Left ventricle myocardium inferior (tissue), 1 donor: ENCODE measurements around the gene OR6J1. TPM values are rescaled to one million over a fixed set of nuclear protein-coding genes. Genes with fewer than 3 reads are reported as not detected.

Source experiments
- DNase-seq: peaks from one replicate; pipeline ENCODE4 v3.0.0-alpha.2; 2020
- H3K27ac ChIP-seq: fragments of 200-600 bp; replicated peaks from 2 replicates; pipeline ENCODE4 v1.8.0; 2021
- H3K27me3 ChIP-seq: fragments of 200-600 bp; 2 replicates; pipeline ENCODE4 v1.8.0; 2021; ENCODE audit warnings: low read depth
- H3K36me3 ChIP-seq: fragments of 200-600 bp; 2 replicates; pipeline ENCODE4 v1.8.0; 2021
- H3K4me1 ChIP-seq: fragments of 200-600 bp; 2 replicates; pipeline ENCODE4 v1.8.0; 2021
- H3K4me3 ChIP-seq: fragments of 200-600 bp; 2 replicates; pipeline ENCODE4 v1.8.0; 2021; ENCODE audit warnings: mild to moderate bottlenecking, moderate library complexity
- H3K9me3 ChIP-seq: fragments of 200-600 bp; replicated peaks from 2 replicates; pipeline ENCODE4 v1.8.0; 2021
- intact Hi-C: fragments of 100-400 bp; cut with micrococcal nuclease; formaldehyde crosslinking; loops from one replicate; pipeline ENCODE4 v1.11.0; 2022
- total RNA-seq: library from RNA; stranded (reverse); fragmentation: NEBNext Ultra II Directional; extraction: Animal tissue kit (Norgen Biotek cat#: 25700); gene quantifications from one replicate; pipeline ENCODE4 v1.2.1, GENCODE V29; 2021
- TF ChIP-seq, protein P1 (sequence below): fragments of 200-600 bp; IDR thresholded peaks from 2 replicates; pipeline ENCODE4 v1.8.0; 2021; ENCODE audit warnings: antibody characterized with exemption, mild to moderate bottlenecking, borderline replicate concordance
- donor health status: DM: no; HTN: yes; CAD: no; lungs with severe emphysema.

The OR6J1 gene
- total RNA-seq, 1 donor from 2014 or later = not detected

DNA sequence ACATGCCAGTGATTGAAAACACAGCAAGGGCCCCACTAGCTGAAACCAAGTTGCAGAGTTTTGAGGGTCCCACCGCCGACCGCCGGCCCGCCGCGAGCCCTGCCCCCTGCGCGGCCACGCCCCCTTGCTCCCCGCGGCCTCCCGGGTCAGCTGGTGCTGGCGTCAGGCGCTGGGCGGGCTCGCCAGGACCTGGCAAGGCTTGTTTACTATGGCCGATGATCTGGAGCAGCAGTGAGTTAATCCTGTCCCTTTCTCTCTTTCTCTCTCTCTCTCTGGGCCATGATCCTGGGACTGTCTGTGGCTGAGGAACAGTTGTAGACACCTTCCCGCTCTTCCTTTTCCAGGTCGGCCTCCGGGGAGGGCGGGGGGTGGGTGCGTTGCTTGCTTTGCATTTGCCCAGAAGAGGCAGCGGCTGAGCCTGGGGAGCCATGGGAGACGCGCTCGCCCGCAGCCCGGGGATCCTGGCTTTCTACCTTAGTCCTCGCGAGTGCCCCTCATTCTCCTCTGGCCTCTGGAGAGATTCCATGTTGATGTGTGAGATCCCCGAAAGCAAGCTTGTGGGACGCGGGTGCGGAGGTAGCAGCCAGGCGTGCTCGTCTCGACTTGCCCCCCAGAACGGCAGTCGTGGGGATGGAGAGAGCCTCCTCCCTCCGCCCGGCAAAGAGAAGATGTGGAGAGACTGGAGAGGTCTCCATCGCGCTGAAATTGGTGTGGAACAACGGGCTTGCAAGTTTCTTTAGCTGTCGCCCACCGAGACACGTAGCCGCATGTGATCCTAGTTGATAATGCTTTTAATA is 45.9 kb downstream of the OR6J1 start, which contains the start of gene ABHD4:
ABHD4 (plus strand) TSS at position 202 of the 797 bp plus-strand sequence; CDS start at position 209, 7 bp downstream.
- DNase-seq = peak; percentile 87
- H3K27ac ChIP-seq = peak within 1 kb of the TSS; percentile 85
- peaks cover 30% of the 10 kb centered on the region for H3K4me1 ChIP-seq
- intact Hi-C loops = no loop called here
- peak within 1 kb of the TSS; percentile 84 for H3K4me3 ChIP-seq
- H3K27me3 ChIP-seq = no peaks in the 10 kb centered on the region
- TF ChIP-seq, protein P1, sequence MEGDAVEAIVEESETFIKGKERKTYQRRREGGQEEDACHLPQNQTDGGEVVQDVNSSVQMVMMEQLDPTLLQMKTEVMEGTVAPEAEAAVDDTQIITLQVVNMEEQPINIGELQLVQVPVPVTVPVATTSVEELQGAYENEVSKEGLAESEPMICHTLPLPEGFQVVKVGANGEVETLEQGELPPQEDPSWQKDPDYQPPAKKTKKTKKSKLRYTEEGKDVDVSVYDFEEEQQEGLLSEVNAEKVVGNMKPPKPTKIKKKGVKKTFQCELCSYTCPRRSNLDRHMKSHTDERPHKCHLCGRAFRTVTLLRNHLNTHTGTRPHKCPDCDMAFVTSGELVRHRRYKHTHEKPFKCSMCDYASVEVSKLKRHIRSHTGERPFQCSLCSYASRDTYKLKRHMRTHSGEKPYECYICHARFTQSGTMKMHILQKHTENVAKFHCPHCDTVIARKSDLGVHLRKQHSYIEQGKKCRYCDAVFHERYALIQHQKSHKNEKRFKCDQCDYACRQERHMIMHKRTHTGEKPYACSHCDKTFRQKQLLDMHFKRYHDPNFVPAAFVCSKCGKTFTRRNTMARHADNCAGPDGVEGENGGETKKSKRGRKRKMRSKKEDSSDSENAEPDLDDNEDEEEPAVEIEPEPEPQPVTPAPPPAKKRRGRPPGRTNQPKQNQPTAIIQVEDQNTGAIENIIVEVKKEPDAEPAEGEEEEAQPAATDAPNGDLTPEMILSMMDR = no peak
- peaks cover 21% of the 10 kb centered on the region for H3K36me3 ChIP-seq
- no peaks in the 10 kb centered on the region for H3K9me3 ChIP-seq

DNA sequence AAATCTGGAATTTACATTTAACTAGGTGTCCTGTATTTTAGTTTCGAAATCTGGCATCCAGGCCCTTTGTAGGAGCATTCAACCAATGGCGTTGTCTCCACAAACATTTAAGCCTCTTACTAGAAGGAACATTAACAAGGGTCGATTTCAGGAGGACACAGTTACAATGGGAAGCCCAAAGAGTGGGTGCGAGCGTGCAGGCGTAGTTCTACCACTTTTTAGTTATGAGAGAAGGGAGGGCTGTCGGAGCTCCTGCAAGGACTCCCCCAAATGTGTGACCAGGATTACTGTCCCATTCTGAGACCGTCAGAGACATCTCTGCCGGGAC is 46.4 kb downstream of the OR6J1 start:
- Histone ChIP-seq H3K4me1 (peaks cover 30% of the 10 kb centered on the region), H3K36me3 (peaks cover 15% of the 10 kb centered on the region), H3K4me3 (peak overlapping the region; percentile 84), H3K27me3 (no peaks in the 10 kb centered on the region), H3K27ac (peak overlapping the region; percentile 85), H3K9me3 (no peaks in the 10 kb centered on the region)
- no peak for DNase-seq
- intact Hi-C loops = no loop called here
- TF ChIP-seq, protein P1 = no peak

DNA sequence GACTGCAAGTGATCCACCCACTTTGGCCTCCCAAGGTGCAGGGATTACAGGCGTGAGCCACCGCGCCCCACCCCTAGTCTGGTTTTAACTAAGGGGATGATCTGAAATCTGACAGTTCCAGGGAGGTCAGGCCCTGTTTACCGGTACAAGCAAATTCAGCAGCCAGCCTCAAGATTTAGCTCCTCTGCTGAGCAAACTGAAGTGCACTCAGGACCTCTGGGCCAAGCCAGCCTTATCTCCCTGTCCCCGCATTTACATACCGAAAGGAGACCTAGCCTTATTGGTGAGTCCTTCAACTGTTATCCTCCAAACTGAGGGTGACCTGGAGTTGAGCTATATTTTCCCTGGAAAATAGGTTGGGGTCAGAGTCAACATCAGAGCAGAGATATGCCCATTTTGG is 46.9 kb downstream of the OR6J1 start:
- Histone ChIP-seq H3K9me3 (no peaks in the 10 kb centered on the region), H3K27me3 (no peaks in the 10 kb centered on the region), H3K36me3 (peaks cover 10% of the 10 kb centered on the region), H3K27ac (no peak overlapping the region), H3K4me1 (peaks cover 30% of the 10 kb centered on the region), H3K4me3 (peak overlapping the region; percentile 84)
- intact Hi-C loops = no loop called here
- DNase-seq = no peak
- TF ChIP-seq, protein P1 = no peak

DNA sequence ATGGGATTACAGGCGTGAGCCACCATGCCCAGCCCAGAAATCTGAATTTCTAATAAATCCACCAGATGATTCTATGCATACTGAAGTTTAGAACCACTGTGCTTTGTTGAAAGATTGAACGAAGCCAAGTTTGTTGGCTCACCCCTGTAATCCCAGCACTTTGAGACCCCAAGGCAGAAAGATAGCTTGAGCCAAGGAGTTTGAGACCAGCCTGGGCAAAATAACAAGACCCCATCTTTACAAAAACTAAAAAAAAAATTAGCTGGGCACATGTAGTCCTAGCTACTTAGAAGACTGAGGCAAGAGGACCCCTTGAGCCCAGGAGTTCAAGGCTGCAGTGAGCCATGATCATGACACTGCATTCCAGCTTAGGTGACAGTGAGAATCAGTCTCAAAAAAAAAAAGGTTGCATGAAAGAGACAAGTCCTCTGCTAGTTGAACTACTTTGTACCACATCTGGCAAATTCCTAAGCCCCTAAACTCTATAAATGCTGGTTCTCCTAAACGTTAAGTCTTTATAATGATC is 47.7 kb downstream of the OR6J1 start:
- H3K9me3 ChIP-seq = no peaks in the 10 kb centered on the region

DNA sequence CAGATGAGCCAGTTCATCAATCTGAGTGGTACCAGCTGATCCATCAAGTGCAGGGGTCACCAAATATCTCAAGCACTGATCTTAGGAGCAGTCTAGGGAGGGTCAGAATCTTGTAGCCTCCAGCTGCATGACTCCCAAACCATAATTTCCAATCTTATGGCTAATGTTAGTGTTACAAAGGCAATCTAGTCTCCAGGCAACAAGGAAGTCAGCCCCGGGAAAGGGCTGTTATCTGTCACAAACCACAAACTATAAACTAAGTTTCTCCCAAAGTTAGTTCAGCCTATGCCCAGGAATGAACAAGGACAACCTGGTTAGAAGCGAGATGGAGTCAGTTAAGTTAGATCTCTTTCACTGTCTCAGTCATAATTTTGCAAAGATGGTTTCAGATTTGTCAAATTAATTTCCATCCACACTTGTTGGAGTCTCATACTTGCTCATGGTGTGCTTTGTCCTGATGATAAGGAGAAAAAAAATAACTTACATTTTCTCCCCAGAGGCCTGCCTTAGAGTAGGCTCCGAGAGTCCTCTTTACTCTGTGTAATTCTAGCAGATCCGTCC is 49.9 kb downstream of the OR6J1 start:
- H3K4me1 ChIP-seq = peaks cover 26% of the 10 kb centered on the region
- no peak for DNase-seq
- TF ChIP-seq, protein P1 = no peak
- H3K36me3 ChIP-seq = no peaks in the 10 kb centered on the region
- no peak overlapping the region for H3K27ac ChIP-seq
- H3K27me3 ChIP-seq = no peaks in the 10 kb centered on the region
- intact Hi-C loops = no loop called here
- no peaks in the 10 kb centered on the region for H3K9me3 ChIP-seq
- no peak overlapping the region for H3K4me3 ChIP-seq

More for the DNA sequence above, 47.7 kb downstream of the OR6J1 start:
- H3K4me3 ChIP-seq = no peak overlapping the region
- TF ChIP-seq, protein P1 = no peak
- intact Hi-C loops = no loop called here
- peaks cover 30% of the 10 kb centered on the region for H3K4me1 ChIP-seq
- H3K27ac ChIP-seq = no peak overlapping the region
- DNase-seq = no peak
- H3K36me3 ChIP-seq = peaks cover 2% of the 10 kb centered on the region
- H3K27me3 ChIP-seq = no peaks in the 10 kb centered on the region
